ENCODE results near the gene TMEM239. TPM values are rescaled to one million over a fixed set of nuclear protein-coding genes. Genes with fewer than 3 reads are reported as not detected.

The TMEM239 gene
- total RNA-seq, 1 donor from 2014 or later = not detected

DNA sequence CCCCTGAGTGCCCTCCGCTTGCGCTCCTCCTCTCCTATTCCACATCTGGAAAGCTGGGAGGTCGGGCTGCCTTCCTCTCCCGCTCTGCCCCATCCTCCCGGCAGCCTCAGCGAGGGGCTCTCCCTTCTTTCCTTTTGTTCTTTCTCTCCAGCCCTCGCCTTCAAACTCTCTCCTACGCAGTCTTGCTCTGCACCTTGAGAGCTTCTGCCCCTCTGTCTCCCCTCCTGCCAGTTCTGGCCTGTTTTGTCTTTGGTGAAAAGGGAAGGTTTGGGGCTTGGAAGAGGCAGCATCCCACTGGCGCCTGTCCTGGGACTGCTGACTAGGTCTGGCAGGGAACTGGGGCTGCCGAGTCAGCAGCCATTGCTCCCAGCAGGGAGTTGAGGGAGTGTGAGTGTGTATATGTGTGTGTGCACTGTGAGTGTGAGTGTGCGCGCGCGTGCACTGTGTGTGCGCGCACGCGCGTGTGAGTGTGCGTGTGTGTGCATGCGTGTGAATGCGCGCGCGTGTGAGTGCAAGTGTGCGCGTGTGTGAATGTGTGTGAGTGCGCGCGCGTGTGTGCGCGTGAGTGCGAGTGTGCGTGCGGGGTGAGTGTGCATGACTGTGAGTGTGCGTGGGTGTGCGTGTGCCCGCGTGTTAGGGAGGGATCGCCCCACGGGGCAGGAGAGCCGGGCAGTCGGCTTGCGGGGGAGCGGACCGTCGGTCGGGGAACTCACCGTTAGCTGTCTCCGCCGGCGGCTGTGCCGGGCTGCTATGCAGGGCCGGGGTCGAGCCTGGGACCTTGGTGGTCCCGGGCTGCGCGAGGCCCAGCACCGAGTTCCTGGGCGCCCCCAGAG lies 16.3 kb upstream of the TMEM239 start:
- peak overlapping the region; percentile 91 for H3K4me3 Mint-ChIP-seq (ENCODE audit: unreplicated experiment)
- H3K27ac Mint-ChIP-seq (ENCODE audit: unreplicated experiment) = peak overlapping the region; percentile 69
- peaks cover 30% of the 10 kb centered on the region for H3K27me3 Mint-ChIP-seq (ENCODE audit: unreplicated experiment)
- peak; percentile 49 for DNase-seq
- peaks cover 7% of the 10 kb centered on the region for H3K4me1 Mint-ChIP-seq (ENCODE audit: low read depth, unreplicated experiment)
- TF ChIP-seq, protein P1, sequence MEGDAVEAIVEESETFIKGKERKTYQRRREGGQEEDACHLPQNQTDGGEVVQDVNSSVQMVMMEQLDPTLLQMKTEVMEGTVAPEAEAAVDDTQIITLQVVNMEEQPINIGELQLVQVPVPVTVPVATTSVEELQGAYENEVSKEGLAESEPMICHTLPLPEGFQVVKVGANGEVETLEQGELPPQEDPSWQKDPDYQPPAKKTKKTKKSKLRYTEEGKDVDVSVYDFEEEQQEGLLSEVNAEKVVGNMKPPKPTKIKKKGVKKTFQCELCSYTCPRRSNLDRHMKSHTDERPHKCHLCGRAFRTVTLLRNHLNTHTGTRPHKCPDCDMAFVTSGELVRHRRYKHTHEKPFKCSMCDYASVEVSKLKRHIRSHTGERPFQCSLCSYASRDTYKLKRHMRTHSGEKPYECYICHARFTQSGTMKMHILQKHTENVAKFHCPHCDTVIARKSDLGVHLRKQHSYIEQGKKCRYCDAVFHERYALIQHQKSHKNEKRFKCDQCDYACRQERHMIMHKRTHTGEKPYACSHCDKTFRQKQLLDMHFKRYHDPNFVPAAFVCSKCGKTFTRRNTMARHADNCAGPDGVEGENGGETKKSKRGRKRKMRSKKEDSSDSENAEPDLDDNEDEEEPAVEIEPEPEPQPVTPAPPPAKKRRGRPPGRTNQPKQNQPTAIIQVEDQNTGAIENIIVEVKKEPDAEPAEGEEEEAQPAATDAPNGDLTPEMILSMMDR (IDR thresholded peaks at IDR 0.05; ENCODE audit: partially characterized antibody, unreplicated experiment) = no peak
- peaks cover 5% of the 10 kb centered on the region for H3K36me3 Mint-ChIP-seq (ENCODE audit: unreplicated experiment)
- peaks cover 3% of the 10 kb centered on the region for H3K9me3 Mint-ChIP-seq (ENCODE audit: unreplicated experiment)

GRCh38 chr20:2800521-2801285 lies 15.5 kb upstream of the TMEM239 start, which contains the start of gene CPXM1:
Gene CPXM1, minus strand, starts transcription at chr20:2800627. Its CDS starts 55 bp downstream, at chr20:2800572.
- TF ChIP-seq, protein P1 (IDR thresholded peaks at IDR 0.05; ENCODE audit: partially characterized antibody, unreplicated experiment) = no peak
- Mint-ChIP-seq H3K9me3 (ENCODE audit: unreplicated experiment) (peaks cover 3% of the 10 kb centered on the region), H3K4me1 (ENCODE audit: low read depth, unreplicated experiment) (peaks cover 7% of the 10 kb centered on the region), H3K36me3 (ENCODE audit: unreplicated experiment) (peaks cover 5% of the 10 kb centered on the region), H3K27ac (ENCODE audit: unreplicated experiment) (peak within 1 kb of the TSS; percentile 69), H3K27me3 (ENCODE audit: unreplicated experiment) (peaks cover 30% of the 10 kb centered on the region), H3K4me3 (ENCODE audit: unreplicated experiment) (peak within 1 kb of the TSS; percentile 91)
- peak; percentile 64 for DNase-seq

DNA sequence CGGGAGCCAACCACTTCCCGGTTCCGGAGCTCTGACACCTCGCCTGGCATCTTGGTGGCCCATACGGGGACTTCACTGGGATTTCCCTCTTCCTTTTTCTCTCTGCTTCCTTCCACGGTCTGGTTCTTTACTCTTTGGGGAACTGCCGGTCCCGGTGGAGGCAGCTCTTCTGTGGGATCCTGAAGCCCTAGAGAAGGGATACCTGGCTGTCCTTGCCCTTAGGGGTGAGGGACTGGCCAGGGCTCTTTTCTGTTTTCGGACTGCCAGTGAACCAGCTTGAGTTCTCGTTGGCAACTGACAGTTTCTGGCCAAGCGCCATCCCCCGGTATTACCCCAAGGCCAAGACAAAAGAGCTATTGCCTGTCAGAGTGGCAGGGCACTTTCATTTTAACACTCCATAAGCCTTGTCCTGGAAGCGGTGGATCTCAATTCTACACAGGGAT lies 14.9 kb upstream of the TMEM239 start:
- H3K4me1 Mint-ChIP-seq (ENCODE audit: low read depth, unreplicated experiment) = peaks cover 7% of the 10 kb centered on the region
- H3K27me3 Mint-ChIP-seq (ENCODE audit: unreplicated experiment) = peaks cover 34% of the 10 kb centered on the region
- DNase-seq = no peak
- H3K36me3 Mint-ChIP-seq (ENCODE audit: unreplicated experiment) = peaks cover 5% of the 10 kb centered on the region
- H3K4me3 Mint-ChIP-seq (ENCODE audit: unreplicated experiment) = peak overlapping the region; percentile 85
- TF ChIP-seq, protein P1 (IDR thresholded peaks at IDR 0.05; ENCODE audit: partially characterized antibody, unreplicated experiment) = no peak
- peaks cover 7% of the 10 kb centered on the region for H3K9me3 Mint-ChIP-seq (ENCODE audit: unreplicated experiment)
- no peak overlapping the region for H3K27ac Mint-ChIP-seq (ENCODE audit: unreplicated experiment)

- H3K36me3 Mint-ChIP-seq (ENCODE audit: unreplicated experiment) = peaks cover 15% of the 10 kb centered on the region
- H3K27ac Mint-ChIP-seq (ENCODE audit: unreplicated experiment) = no peak overlapping the region
- peaks cover 34% of the 10 kb centered on the region for H3K27me3 Mint-ChIP-seq (ENCODE audit: unreplicated experiment)
- DNase-seq = no peak
- peak overlapping the region; percentile 25 for H3K4me3 Mint-ChIP-seq (ENCODE audit: unreplicated experiment)
- peaks cover 7% of the 10 kb centered on the region for H3K4me1 Mint-ChIP-seq (ENCODE audit: low read depth, unreplicated experiment)
- H3K9me3 Mint-ChIP-seq (ENCODE audit: unreplicated experiment) = peaks cover 7% of the 10 kb centered on the region
- TF ChIP-seq, protein P1 (IDR thresholded peaks at IDR 0.05; ENCODE audit: partially characterized antibody, unreplicated experiment) = no peak
Measured at GRCh38 chr20:2804041-2804828, 11.9 kb upstream of the TMEM239 start.

Measured in glutamatergic neuron (in vitro differentiated cells).